Ascending aorta (tissue), 2 donors: ENCODE data around the gene PKN1. TPM values are rescaled to one million over a fixed set of nuclear protein-coding genes. Genes with fewer than 3 reads are reported as not detected.

Source experiments
- DNase-seq, 2 donors: peaks; one replicate each; pipeline ENCODE4 v3.0.0-alpha.2; 2019; ENCODE audit warnings: low spot score in 2 of 2
- H3K27ac ChIP-seq, 2 donors: fragments of 200-600 bp; sonication (generic); one replicate each; pipeline ENCODE4 v1.5.1; 2016 to 2017; ENCODE audit warnings: mild to moderate bottlenecking in 1 of 2
- H3K27me3 ChIP-seq: fragments of 200-600 bp; sonication (generic); one replicate; pipeline ENCODE4 v1.5.1; 2017
- H3K36me3 ChIP-seq, 2 donors: fragments of 200-600 bp; sonication (generic); one replicate each; pipeline ENCODE4 v1.5.1; 2016
- H3K4me1 ChIP-seq, 2 donors: fragments of 200-600 bp; sonication (generic); one replicate each; pipeline ENCODE4 v1.5.1; 2016 to 2017; ENCODE audit warnings: mild to moderate bottlenecking in 1 of 2
- H3K4me3 ChIP-seq, 2 donors: fragments of 200-600 bp; sonication (generic); one replicate each; pipeline ENCODE4 v1.5.1; 2016 to 2017; ENCODE audit warnings: mild to moderate bottlenecking in 1 of 2
- H3K9me3 ChIP-seq, 2 donors: fragments of 200-600 bp; sonication (generic); one replicate each; pipeline ENCODE4 v1.5.1; 2016
- CTCF ChIP-seq, 3 experiments: fragments of 200-600 bp in 2 of 3; fragments of 450-650 bp in 1 of 3; sonication (generic) in 2 of 3; IDR thresholded peaks; one replicate each; pipeline ENCODE4 v1.5.1; 2016 to 2019; ENCODE audit warnings: antibody characterized with exemption in 3 of 3, mild to moderate bottlenecking in 1 of 3, moderate library complexity in 1 of 3
- intact Hi-C: fragments of 100-400 bp; cut with DNase I; formaldehyde crosslinking; loops from one replicate; pipeline ENCODE4 v1.15.1; 2023
- total RNA-seq: library from RNA; depleted of rRNA; stranded (reverse); fragments of >200 nt; gene quantifications from one replicate; pipeline ENCODE4 v1.1.0, GENCODE V29; 2016

The PKN1 gene
- total RNA-seq, 1 donor from 2014 or later: 231 TPM

GRCh38 chr19:14520543-14520942, 87.4 kb downstream of the PKN1 start:
- H3K27ac ChIP-seq: no peak overlapping the region
- intact Hi-C loops: no loop called here
- H3K9me3 ChIP-seq: no peaks in the 10 kb centered on the region
- no peak overlapping the region for H3K4me3 ChIP-seq
- DNase-seq: no peak
- peaks cover 8 to 10% of the 10 kb centered on the region in 2 donors for H3K36me3 ChIP-seq
- TF ChIP-seq CTCF (IDR thresholded peaks at IDR 0.05): no peak
- no peaks in the 10 kb centered on the region for H3K27me3 ChIP-seq
- H3K4me1 ChIP-seq: peaks cover 8 to 21% of the 10 kb centered on the region in 2 donors

Other genes with a start within 250 kb of the PKN1 start
- gene ADGRL1, start 227.1 kb upstream of the PKN1 start, total RNA-seq: 26.0 TPM
- 201 TPM for gene ADGRE5, start 51.9 kb upstream of the PKN1 start, total RNA-seq
- 83.4 TPM for gene DDX39A, start 14.0 kb upstream of the PKN1 start, total RNA-seq
- gene PTGER1, start 42.0 kb downstream of the PKN1 start, total RNA-seq: 17.1 TPM
- gene GIPC1, start 62.8 kb downstream of the PKN1 start, total RNA-seq: 123 TPM
- gene DNAJB1, start 85.1 kb downstream of the PKN1 start, total RNA-seq: 73.8 TPM
- 88.7 TPM for gene TECR, start 96.3 kb downstream of the PKN1 start, total RNA-seq
- 612 TPM for gene NDUFB7, start 138.8 kb downstream of the PKN1 start, total RNA-seq
- gene CLEC17A, start 149.8 kb downstream of the PKN1 start, total RNA-seq: not detected
- not detected for gene ADGRE3, start 241.5 kb downstream of the PKN1 start, total RNA-seq